ENCODE data around the gene DCST2. TPM values are rescaled to one million over a fixed set of nuclear protein-coding genes. Genes with fewer than 3 reads are reported as not detected.

Gene DCST2
- total and polyA plus RNA-seq, 9 of the 15 experiments (the other 6 are each of a cell fraction or from before 2014, with no cell fraction given), result 0.09 to 0.49 (median 0.11) TPM; not detected in 3

DNA sequence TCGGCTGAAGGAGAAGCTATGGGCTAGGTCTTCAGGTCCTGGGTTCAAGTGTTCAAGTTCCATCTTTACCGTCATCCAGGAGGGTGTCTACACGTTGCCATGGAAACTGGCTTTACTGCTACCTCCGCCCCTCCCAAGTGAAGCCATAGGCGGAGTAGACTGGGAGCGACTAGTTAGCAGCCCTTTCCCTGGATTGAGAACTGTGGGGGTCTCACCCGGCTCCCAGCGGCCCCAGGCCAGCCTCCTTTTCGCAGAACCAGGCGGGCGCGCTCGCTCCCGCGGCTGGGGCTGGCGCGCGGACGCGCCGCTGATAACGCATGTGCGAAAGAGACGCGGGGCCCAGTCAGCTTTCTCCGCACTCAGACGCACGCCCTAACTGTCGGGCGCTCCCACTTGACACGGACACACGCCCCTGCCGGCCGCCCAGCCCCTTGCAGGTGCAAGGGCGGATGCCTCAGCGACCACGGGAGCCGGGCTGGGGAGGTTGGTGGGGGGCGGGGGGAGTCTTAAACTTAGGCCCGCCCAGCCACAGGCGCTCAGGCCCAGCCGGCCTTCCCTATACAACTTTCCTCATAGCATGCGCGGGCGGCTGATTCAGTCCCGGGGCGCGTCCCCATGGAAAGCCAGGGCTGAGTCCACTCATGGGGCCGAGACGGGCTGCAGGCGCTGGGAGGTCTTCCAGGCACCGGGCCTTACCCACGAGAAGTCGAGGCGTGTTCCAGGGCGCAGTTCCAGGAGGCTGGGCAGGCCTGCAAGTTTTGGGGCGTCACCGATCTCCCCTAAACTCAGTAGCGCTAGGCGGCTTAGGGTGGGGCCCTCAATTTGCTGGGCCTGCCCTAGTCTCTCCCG is 37.4 kb upstream of the DCST2 start (continued):
- TF ChIP-seq, protein P1, sequence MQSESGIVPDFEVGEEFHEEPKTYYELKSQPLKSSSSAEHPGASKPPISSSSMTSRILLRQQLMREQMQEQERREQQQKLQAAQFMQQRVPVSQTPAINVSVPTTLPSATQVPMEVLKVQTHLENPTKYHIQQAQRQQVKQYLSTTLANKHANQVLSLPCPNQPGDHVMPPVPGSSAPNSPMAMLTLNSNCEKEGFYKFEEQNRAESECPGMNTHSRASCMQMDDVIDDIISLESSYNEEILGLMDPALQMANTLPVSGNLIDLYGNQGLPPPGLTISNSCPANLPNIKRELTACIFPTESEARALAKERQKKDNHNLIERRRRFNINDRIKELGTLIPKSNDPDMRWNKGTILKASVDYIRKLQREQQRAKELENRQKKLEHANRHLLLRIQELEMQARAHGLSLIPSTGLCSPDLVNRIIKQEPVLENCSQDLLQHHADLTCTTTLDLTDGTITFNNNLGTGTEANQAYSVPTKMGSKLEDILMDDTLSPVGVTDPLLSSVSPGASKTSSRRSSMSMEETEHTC (IDR thresholded peaks at IDR 0.05), result no peak
- no peak for TF ChIP-seq HNRNPH1 (optimal IDR thresholded peaks at IDR 0.05; ENCODE audit: low read depth, low read length)
- peak in 1 of 2 experiments; percentile 26; a peak in 1 of 4 replicates for TF ChIP-seq TEAD1 (CRISPR knock-in tag; IDR thresholded peaks at IDR 0.05)
- peak; percentile 62; the same call in 1 of the 2 replicates for TF ChIP-seq MXI1 (IDR thresholded peaks at IDR 0.05; ENCODE audit: low read depth, low read length)
- no peak for TF ChIP-seq SP2 (IDR thresholded peaks at IDR 0.05; ENCODE audit: extremely low read depth, low read depth, low read length, poor library complexity, severe bottlenecking)
- 0 out of 4 replicates have a peak, but pooled peaks of 1 of the 2 experiments have one; percentile 10 for TF ChIP-seq KDM1A (IDR thresholded peaks at IDR 0.05)
- TF ChIP-seq, protein P2, sequence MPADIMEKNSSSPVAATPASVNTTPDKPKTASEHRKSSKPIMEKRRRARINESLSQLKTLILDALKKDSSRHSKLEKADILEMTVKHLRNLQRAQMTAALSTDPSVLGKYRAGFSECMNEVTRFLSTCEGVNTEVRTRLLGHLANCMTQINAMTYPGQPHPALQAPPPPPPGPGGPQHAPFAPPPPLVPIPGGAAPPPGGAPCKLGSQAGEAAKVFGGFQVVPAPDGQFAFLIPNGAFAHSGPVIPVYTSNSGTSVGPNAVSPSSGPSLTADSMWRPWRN (IDR thresholded peaks at IDR 0.05; ENCODE audit: low read depth), result peak; percentile 70
- no peak for TF ChIP-seq HDAC2 (IDR thresholded peaks at IDR 0.05)
- TF ChIP-seq ZNF830 (CRISPR knock-in tag; IDR thresholded peaks at IDR 0.05), result peak; percentile 34; the same call in 1 of the 2 replicates
- TF ChIP-seq ZNF75A (CRISPR knock-in tag; IDR thresholded peaks at IDR 0.05), result no peak
- TF ChIP-seq, protein P3, sequence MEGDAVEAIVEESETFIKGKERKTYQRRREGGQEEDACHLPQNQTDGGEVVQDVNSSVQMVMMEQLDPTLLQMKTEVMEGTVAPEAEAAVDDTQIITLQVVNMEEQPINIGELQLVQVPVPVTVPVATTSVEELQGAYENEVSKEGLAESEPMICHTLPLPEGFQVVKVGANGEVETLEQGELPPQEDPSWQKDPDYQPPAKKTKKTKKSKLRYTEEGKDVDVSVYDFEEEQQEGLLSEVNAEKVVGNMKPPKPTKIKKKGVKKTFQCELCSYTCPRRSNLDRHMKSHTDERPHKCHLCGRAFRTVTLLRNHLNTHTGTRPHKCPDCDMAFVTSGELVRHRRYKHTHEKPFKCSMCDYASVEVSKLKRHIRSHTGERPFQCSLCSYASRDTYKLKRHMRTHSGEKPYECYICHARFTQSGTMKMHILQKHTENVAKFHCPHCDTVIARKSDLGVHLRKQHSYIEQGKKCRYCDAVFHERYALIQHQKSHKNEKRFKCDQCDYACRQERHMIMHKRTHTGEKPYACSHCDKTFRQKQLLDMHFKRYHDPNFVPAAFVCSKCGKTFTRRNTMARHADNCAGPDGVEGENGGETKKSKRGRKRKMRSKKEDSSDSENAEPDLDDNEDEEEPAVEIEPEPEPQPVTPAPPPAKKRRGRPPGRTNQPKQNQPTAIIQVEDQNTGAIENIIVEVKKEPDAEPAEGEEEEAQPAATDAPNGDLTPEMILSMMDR (IDR thresholded peaks at IDR 0.05 in 2 of 3, conservative IDR thresholded peaks at IDR 0.05 in 1 of 3; ENCODE audit: insufficient read depth in 2 of 3, low read depth in 1 of 3, low read length in 3 of 3), result peak; percentile 60 to 78 (median 62)
- no peak for TF ChIP-seq ZNF354B (CRISPR knock-in tag; IDR thresholded peaks at IDR 0.05)
- no peak for TF ChIP-seq FOXJ2 (tag; IDR thresholded peaks at IDR 0.05)
- TF ChIP-seq, protein P4, sequence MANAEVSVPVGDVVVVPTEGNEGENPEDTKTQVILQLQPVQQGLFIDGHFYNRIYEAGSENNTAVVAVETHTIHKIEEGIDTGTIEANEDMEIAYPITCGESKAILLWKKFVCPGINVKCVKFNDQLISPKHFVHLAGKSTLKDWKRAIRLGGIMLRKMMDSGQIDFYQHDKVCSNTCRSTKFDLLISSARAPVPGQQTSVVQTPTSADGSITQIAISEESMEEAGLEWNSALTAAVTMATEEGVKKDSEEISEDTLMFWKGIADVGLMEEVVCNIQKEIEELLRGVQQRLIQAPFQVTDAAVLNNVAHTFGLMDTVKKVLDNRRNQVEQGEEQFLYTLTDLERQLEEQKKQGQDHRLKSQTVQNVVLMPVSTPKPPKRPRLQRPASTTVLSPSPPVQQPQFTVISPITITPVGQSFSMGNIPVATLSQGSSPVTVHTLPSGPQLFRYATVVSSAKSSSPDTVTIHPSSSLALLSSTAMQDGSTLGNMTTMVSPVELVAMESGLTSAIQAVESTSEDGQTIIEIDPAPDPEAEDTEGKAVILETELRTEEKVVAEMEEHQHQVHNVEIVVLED (CRISPR knock-in tag; IDR thresholded peaks at IDR 0.05), result peak; percentile 67
- TF ChIP-seq EP400 (IDR thresholded peaks at IDR 0.05), result peak; percentile 53; the same call in 1 of the 2 replicates
- TF ChIP-seq CBX5 (IDR thresholded peaks at IDR 0.05; ENCODE audit: borderline replicate concordance, low read depth), result no peak
- no peak for TF ChIP-seq GTF2E2 (tag; IDR thresholded peaks at IDR 0.05)
- TF ChIP-seq ZNF174 (CRISPR knock-in tag; IDR thresholded peaks at IDR 0.05), result no peak
- no peak for TF ChIP-seq RBM15 (IDR thresholded peaks at IDR 0.05; ENCODE audit: insufficient read depth, low read length)
- TF ChIP-seq STAT5B (CRISPR knock-in tag; IDR thresholded peaks at IDR 0.05), result no peak
- TF ChIP-seq HDAC1 (IDR thresholded peaks at IDR 0.05), result peak in 1 of 2 experiments; percentile 67; a peak in 1 of 4 replicates

All from K562 (cell line).